Esophagus squamous epithelium (tissue), 4 donors: ENCODE data around the gene CAMK2N1.

Experiments
- CTCF ChIP-seq, 6 experiments: fragments of 450-650 bp in 4 of 6; fragments of 200-600 bp in 2 of 6; sonication (generic) in 2 of 6; IDR thresholded peaks; one replicate each; pipeline ENCODE4 v1.5.1; 2016 to 2019; ENCODE audit warnings: antibody characterized with exemption in 6 of 6, mild to moderate bottlenecking in 4 of 6, moderate library complexity in 4 of 6
- POLR2A ChIP-seq, 4 donors: fragments of 450-650 bp; IDR thresholded peaks; one replicate each; pipeline ENCODE4 v1.6.1; 2017; ENCODE audit warnings: antibody characterized with exemption in 4 of 4, mild to moderate bottlenecking in 4 of 4, moderate library complexity in 3 of 4

GRCh38 chr1:20445956-20446355 lies 40.1 kb downstream of the CAMK2N1 start:
- no peak for TF ChIP-seq CTCF (IDR thresholded peaks at IDR 0.05)
- no peak for TF ChIP-seq POLR2A (IDR thresholded peaks at IDR 0.05)
